Caco-2 (cell line): ENCODE measurements around the gene OR2T8. TPM values are rescaled to one million over a fixed set of nuclear protein-coding genes. Genes with fewer than 3 reads are reported as not detected.

Experiments used
- Bru-seq: library from RNA; stranded (reverse); fragments of 400-500 nt; gene quantifications from one replicate; lab custom pipeline; 2021; lab: Mats Ljungman, UMichigan
- BruChase-seq, 2 experiments: library from RNA; stranded (reverse); fragments of 400-500 nt; gene quantifications; one replicate each; lab custom pipeline; 2021; lab: Mats Ljungman, UMichigan
- BruUV-seq: library from RNA; stranded (reverse); fragments of 400-500 nt; replicated peaks from 2 replicates; lab custom pipeline; 2021; lab: Mats Ljungman, UMichigan
- CTCF ChIA-PET: fragments of 300-600 bp; sonication (Branson Sonifier 250); formaldehyde crosslinking; loops from one replicate; lab custom pipeline; 2022; ENCODE audit warnings: antibody characterized with exemption; lab: Charles Lee
- POLR2A ChIA-PET: fragments of 300-600 bp; sonication (Branson Sonifier 250); formaldehyde crosslinking; loops from one replicate; lab custom pipeline; 2022; ENCODE audit warnings: antibody characterized with exemption; lab: Charles Lee
- DNase-seq, 2 experiments: peaks; one replicate each; pipeline versions ENCODE4 v3.0.0 to v3.0.0-alpha.2; 2020 to 2022
- H3K27me3 ChIP-seq: replicated peaks from 2 replicates; pipeline ENCODE4 v1.6.0; 2011; ENCODE audit warnings: low read length; ENCODE audit not compliant: control insufficient read depth, insufficient read depth
- H3K36me3 ChIP-seq: 2 replicates; pipeline ENCODE4 v1.5.1; 2011; ENCODE audit warnings: low read length; ENCODE audit not compliant: control insufficient read depth, insufficient read depth
- H3K4me1 ChIP-seq: fragments of 250-450 bp; sonication (Bioruptor Pico); 2 replicates; pipeline ENCODE4 v1.5.1; 2020; ENCODE audit warnings: mild to moderate bottlenecking
- H3K4me3 ChIP-seq: 2 replicates; pipeline ENCODE4 v1.5.1; 2011; ENCODE audit warnings: low read depth, mild to moderate bottlenecking, control low read depth, low read length
- H3K9me3 ChIP-seq: fragments of 250-450 bp; sonication (Bioruptor Pico); 2 replicates; pipeline ENCODE4 v1.5.1; 2020; ENCODE audit warnings: mild to moderate bottlenecking, moderate library complexity
- H3K27ac Mint-ChIP-seq: one replicate; pipeline ENCODE4 v1.8.0; 2022; ENCODE audit warnings: mixed read lengths; ENCODE audit not compliant: unreplicated experiment
- H3K27me3 Mint-ChIP-seq: one replicate; pipeline ENCODE4 v1.8.0; 2022; ENCODE audit warnings: mixed read lengths; ENCODE audit not compliant: insufficient read depth, unreplicated experiment
- H3K36me3 Mint-ChIP-seq: one replicate; pipeline ENCODE4 v1.8.0; 2022; ENCODE audit warnings: mild to moderate bottlenecking, mixed read lengths; ENCODE audit not compliant: insufficient read depth, unreplicated experiment
- H3K4me1 Mint-ChIP-seq: one replicate; pipeline ENCODE4 v1.8.0; 2022; ENCODE audit warnings: low read depth, mixed read lengths; ENCODE audit not compliant: unreplicated experiment
- H3K4me3 Mint-ChIP-seq: one replicate; pipeline ENCODE4 v1.8.0; 2022; ENCODE audit warnings: mild to moderate bottlenecking, moderate library complexity, mixed read lengths; ENCODE audit not compliant: unreplicated experiment
- H3K9me3 Mint-ChIP-seq: one replicate; pipeline ENCODE4 v1.8.0; 2022; ENCODE audit warnings: mixed read lengths; ENCODE audit not compliant: unreplicated experiment
- CTCF ChIP-seq, 2 experiments: fragments of 200-600 bp in 1 of 2; IDR thresholded peaks; 1 replicate in 1 of 2; 2 replicates in 1 of 2; pipeline versions ENCODE4 v1.5.1 to v1.8.0; 2011 to 2022; ENCODE audit warnings: antibody characterized with exemption in 1 of 2, control low read depth in 1 of 2, inconsistent platforms in 1 of 2, low read depth in 1 of 2, low read length in 1 of 2, mild to moderate bottlenecking in 1 of 2, moderate library complexity in 1 of 2; ENCODE audit not compliant: insufficient read depth in 1 of 2, severe bottlenecking in 1 of 2, unreplicated experiment in 1 of 2
- intact Hi-C: fragments of 100-400 bp; cut with micrococcal nuclease; formaldehyde crosslinking; loops from one replicate; pipeline ENCODE4 v1.10.0; 2022; ENCODE audit not compliant: unreplicated experiment
- long read RNA-seq: library from polyadenylated mRNA; stranded (forward); transcript quantifications from one replicate; pipeline ENCODE4 v2.0.0, GENCODE V29; 2022
- total RNA-seq: library from RNA; stranded (reverse); gene quantifications from 2 replicates; pipeline ENCODE4 v1.2.3, GENCODE V29; 2022

The OR2T8 gene
- not detected in 2 replicates for total RNA-seq
- not detected for Bru-seq, nascent RNA
- not detected for BruChase-seq, experiment 1, labeled RNA remaining after a 2-hour chase
- BruChase-seq, experiment 2, labeled RNA remaining after a 6-hour chase: not detected
- long read RNA-seq: 0 reads

GRCh38 chr1:247919952-247920351 lies at the start of gene OR2T8:
TSS of gene OR2T8 (plus strand) at chr1:247920252. CDS start at chr1:247921018, 766 bp downstream.
- Histone ChIP-seq H3K36me3 (no peaks in the 10 kb centered on the region), H3K9me3 (no peaks in the 10 kb centered on the region), H3K4me1 (no peaks in the 10 kb centered on the region), H3K4me3 (no peak within 1 kb of the TSS), H3K27me3 (no peaks in the 10 kb centered on the region)
- Mint-ChIP-seq H3K4me3 (no peak within 1 kb of the TSS), H3K9me3 (no peaks in the 10 kb centered on the region), H3K4me1 (no peaks in the 10 kb centered on the region), H3K27ac (no peak within 1 kb of the TSS), H3K36me3 (no peaks in the 10 kb centered on the region), H3K27me3 (peaks cover 5% of the 10 kb centered on the region)
- CTCF ChIA-PET: no interaction called here
- BruUV-seq: no TSS peak
- POLR2A ChIA-PET: no interaction called here
- DNase-seq: no peak
- no peak for TF ChIP-seq CTCF (IDR thresholded peaks at IDR 0.05; ENCODE audit: insufficient read depth in 1 of 2, low read depth in 1 of 2, low read length in 1 of 2, severe bottlenecking in 1 of 2, unreplicated experiment in 1 of 2)
- intact Hi-C loops: no loop called here

- Histone ChIP-seq H3K4me1 (no peaks in the 10 kb centered on the region), H3K27me3 (no peaks in the 10 kb centered on the region), H3K4me3 (no peak overlapping the region), H3K36me3 (no peaks in the 10 kb centered on the region), H3K9me3 (no peaks in the 10 kb centered on the region)
- Mint-ChIP-seq H3K27ac (no peak overlapping the region), H3K4me1 (no peaks in the 10 kb centered on the region), H3K27me3 (peaks cover 3% of the 10 kb centered on the region), H3K36me3 (no peaks in the 10 kb centered on the region), H3K9me3 (peaks cover 4% of the 10 kb centered on the region), H3K4me3 (no peak overlapping the region)
- no peak for DNase-seq
- no peak for TF ChIP-seq CTCF (IDR thresholded peaks at IDR 0.05; ENCODE audit: insufficient read depth in 1 of 2, low read depth in 1 of 2, low read length in 1 of 2, severe bottlenecking in 1 of 2, unreplicated experiment in 1 of 2)
- intact Hi-C loops: no loop called here
- no TSS peak for BruUV-seq
- POLR2A ChIA-PET: no interaction called here
- CTCF ChIA-PET: no interaction called here
These were observed 36.7 kb upstream of the OR2T8 start for GRCh38 chr1:247883346-247883745.

GRCh38 chr1:247884797-247885413 lies 35.1 kb upstream of the OR2T8 start:
- Mint-ChIP-seq H3K27me3 (no peaks in the 10 kb centered on the region), H3K9me3 (no peaks in the 10 kb centered on the region), H3K4me3 (no peak overlapping the region), H3K4me1 (no peaks in the 10 kb centered on the region), H3K36me3 (no peaks in the 10 kb centered on the region), H3K27ac (no peak overlapping the region)
- no peaks in the 10 kb centered on the region for H3K4me1 ChIP-seq
- no peak for TF ChIP-seq CTCF (IDR thresholded peaks at IDR 0.05; ENCODE audit: insufficient read depth in 1 of 2, low read depth in 1 of 2, low read length in 1 of 2, severe bottlenecking in 1 of 2, unreplicated experiment in 1 of 2)
- ChIA-PET CTCF (interaction anchor here (0.5 kb wide), 1 partner anchor 160 kb away, joined by 3 read pairs; no protein-coding TSS in a partner anchor), POLR2A (no interaction called here)
- H3K4me3 ChIP-seq: no peak overlapping the region
- intact Hi-C loops: no loop called here
- DNase-seq: no peak
- H3K27me3 ChIP-seq: no peaks in the 10 kb centered on the region
- no TSS peak for BruUV-seq
- no peaks in the 10 kb centered on the region for H3K36me3 ChIP-seq
- H3K9me3 ChIP-seq: no peaks in the 10 kb centered on the region
